Progenitor cell of endocrine pancreas (in vitro differentiated cells): ENCODE measurements around the gene PRSS35. TPM values are rescaled to one million over a fixed set of nuclear protein-coding genes. Genes with fewer than 3 reads are reported as not detected.
A peak's percentile ranks its signal among the peaks of the same experiment; 100 is the strongest.

ENCODE experiments used
- DNase-seq: peaks from one replicate; pipeline ENCODE4 v3.0.0; 2021; ENCODE audit warnings: low spot score; ENCODE audit not compliant: unreplicated experiment
- H3K27ac Mint-ChIP-seq: 2 replicates; pipeline ENCODE4 v1.8.0; 2021; ENCODE audit warnings: mild to moderate bottlenecking, moderate library complexity, mixed read lengths
- H3K27me3 Mint-ChIP-seq: 2 replicates; pipeline ENCODE4 v1.8.0; 2021; ENCODE audit warnings: mixed read lengths
- H3K36me3 Mint-ChIP-seq: 2 replicates; pipeline ENCODE4 v1.8.0; 2022; ENCODE audit warnings: mixed read lengths; ENCODE audit not compliant: insufficient read depth
- H3K4me1 Mint-ChIP-seq: 2 replicates; pipeline ENCODE4 v1.8.0; 2021; ENCODE audit warnings: low read depth, mixed read lengths
- H3K4me3 Mint-ChIP-seq: 2 replicates; pipeline ENCODE4 v1.8.0; 2021; ENCODE audit warnings: low read depth, mild to moderate bottlenecking, moderate library complexity, mixed read lengths
- H3K9me3 Mint-ChIP-seq: 2 replicates; pipeline ENCODE4 v1.8.0; 2021; ENCODE audit warnings: low read depth, mixed read lengths
- CTCF ChIP-seq: fragments of 200-600 bp; sonication (generic); IDR thresholded peaks from one replicate; pipeline ENCODE4 v1.5.0; 2021; ENCODE audit warnings: antibody characterized with exemption, mild to moderate bottlenecking; ENCODE audit not compliant: unreplicated experiment
- long read RNA-seq: library from polyadenylated mRNA; unstranded; transcript quantifications from one replicate; pipeline ENCODE4 v2.0.0, GENCODE V29; 2020
- total RNA-seq: library from RNA; stranded (reverse); gene quantifications from 2 replicates; pipeline ENCODE4 v1.2.1, GENCODE V29; 2021

PRSS35 gene
- total RNA-seq: 8.5 and 9.9 TPM in 2 replicates
- long read RNA-seq, transcript PRSS35-201 (2 exons, 2,440 nt): major isoform, 89 of 96 reads
- long read RNA-seq, partial matches to known transcripts: 0 of 96 reads
- long read RNA-seq, other reads (novel, unspliced or antisense): 7 of 96 reads

- DNase-seq: peak; percentile 56
- no peaks in the 10 kb centered on the region for H3K27me3 Mint-ChIP-seq
- peak within 1 kb of the TSS; percentile 83 for H3K27ac Mint-ChIP-seq
- peaks cover 14% of the 10 kb centered on the region for H3K4me1 Mint-ChIP-seq
- no peaks in the 10 kb centered on the region for H3K36me3 Mint-ChIP-seq
- peak; percentile 85 for TF ChIP-seq CTCF
- no peaks in the 10 kb centered on the region for H3K9me3 Mint-ChIP-seq
- H3K4me3 Mint-ChIP-seq: peak within 1 kb of the TSS; percentile 75
Observed at GRCh38 chr6:83511901-83512681, at the start of gene PRSS35. Gene PRSS35 (plus strand): TSS chr6:83512534. CDS start chr6:83523442, 10,908 bp downstream.

GRCh38 chr6:83463886-83464285 lies 48.4 kb upstream of the PRSS35 start:
- H3K4me3 Mint-ChIP-seq: no peak overlapping the region

GRCh38 chr6:83464381-83465140 lies 47.8 kb upstream of the PRSS35 start:
- no peak overlapping the region for H3K4me3 Mint-ChIP-seq
- no peaks in the 10 kb centered on the region for H3K9me3 Mint-ChIP-seq
- no peaks in the 10 kb centered on the region for H3K36me3 Mint-ChIP-seq
- H3K27ac Mint-ChIP-seq: no peak overlapping the region
- H3K27me3 Mint-ChIP-seq: no peaks in the 10 kb centered on the region
- TF ChIP-seq CTCF: no peak
- H3K4me1 Mint-ChIP-seq: peaks cover 1% of the 10 kb centered on the region
- no peak for DNase-seq

More at GRCh38 chr6:83463886-83464285, 48.4 kb upstream of the PRSS35 start:
- Mint-ChIP-seq H3K36me3 (no peaks in the 10 kb centered on the region), H3K27me3 (no peaks in the 10 kb centered on the region), H3K9me3 (no peaks in the 10 kb centered on the region), H3K27ac (no peak overlapping the region), H3K4me1 (peaks cover 1% of the 10 kb centered on the region)
- no peak for TF ChIP-seq CTCF
- DNase-seq: no peak

- H3K27me3 Mint-ChIP-seq: no peaks in the 10 kb centered on the region
- H3K9me3 Mint-ChIP-seq: no peaks in the 10 kb centered on the region
- H3K36me3 Mint-ChIP-seq: no peaks in the 10 kb centered on the region
- no peak for DNase-seq
- H3K4me3 Mint-ChIP-seq: no peak overlapping the region
- TF ChIP-seq CTCF: no peak
- H3K4me1 Mint-ChIP-seq: peaks cover 1% of the 10 kb centered on the region
- no peak overlapping the region for H3K27ac Mint-ChIP-seq
Observed at GRCh38 chr6:83466328-83466727, 46.0 kb upstream of the PRSS35 start.

GRCh38 chr6:83467620-83468036 lies 44.7 kb upstream of the PRSS35 start:
- Mint-ChIP-seq H3K27me3 (no peaks in the 10 kb centered on the region), H3K4me1 (peaks cover under 1% of the 10 kb centered on the region), H3K27ac (no peak overlapping the region), H3K4me3 (no peak overlapping the region), H3K9me3 (no peaks in the 10 kb centered on the region), H3K36me3 (no peaks in the 10 kb centered on the region)
- DNase-seq: no peak
- TF ChIP-seq CTCF: no peak
